Left ventricle myocardium inferior (tissue), 1 donor: ENCODE data around the gene VCAM1. TPM values are rescaled to one million over a fixed set of nuclear protein-coding genes. Genes with fewer than 3 reads are reported as not detected.

Experiments used
- DNase-seq: peaks from one replicate; pipeline ENCODE4 v3.0.0-alpha.2; 2020
- H3K27ac ChIP-seq: fragments of 200-600 bp; replicated peaks from 2 replicates; pipeline ENCODE4 v1.8.0; 2021
- H3K27me3 ChIP-seq: fragments of 200-600 bp; 2 replicates; pipeline ENCODE4 v1.8.0; 2021; ENCODE audit warnings: low read depth
- H3K36me3 ChIP-seq: fragments of 200-600 bp; 2 replicates; pipeline ENCODE4 v1.8.0; 2021
- H3K4me1 ChIP-seq: fragments of 200-600 bp; 2 replicates; pipeline ENCODE4 v1.8.0; 2021
- H3K4me3 ChIP-seq: fragments of 200-600 bp; 2 replicates; pipeline ENCODE4 v1.8.0; 2021; ENCODE audit warnings: mild to moderate bottlenecking, moderate library complexity
- H3K9me3 ChIP-seq: fragments of 200-600 bp; replicated peaks from 2 replicates; pipeline ENCODE4 v1.8.0; 2021
- CTCF ChIP-seq: fragments of 200-600 bp; IDR thresholded peaks from 2 replicates; pipeline ENCODE4 v1.8.0; 2021; ENCODE audit warnings: antibody characterized with exemption, mild to moderate bottlenecking, borderline replicate concordance
- intact Hi-C: fragments of 100-400 bp; cut with micrococcal nuclease; formaldehyde crosslinking; loops from one replicate; pipeline ENCODE4 v1.11.0; 2022
- total RNA-seq: library from RNA; stranded (reverse); fragmentation: NEBNext Ultra II Directional; extraction: Animal tissue kit (Norgen Biotek cat#: 25700); gene quantifications from one replicate; pipeline ENCODE4 v1.2.1, GENCODE V29; 2021
- donor health status: DM: no; HTN: yes; CAD: no; lungs with severe emphysema.

The VCAM1 gene
- total RNA-seq, 1 donor from 2014 or later: 4.0 TPM

- DNase-seq: no peak
- H3K27ac ChIP-seq: no peak overlapping the region
- TF ChIP-seq CTCF: no peak
- intact Hi-C loops: no loop called here
- no peak overlapping the region for H3K4me3 ChIP-seq
- peaks cover 8% of the 10 kb centered on the region for H3K4me1 ChIP-seq
- H3K27me3 ChIP-seq: no peaks in the 10 kb centered on the region
- no peaks in the 10 kb centered on the region for H3K9me3 ChIP-seq
- H3K36me3 ChIP-seq: no peaks in the 10 kb centered on the region
These were observed 47.8 kb downstream of the VCAM1 start for GRCh38 chr1:100767176-100767890.

- Histone ChIP-seq H3K9me3 (no peaks in the 10 kb centered on the region), H3K36me3 (no peaks in the 10 kb centered on the region), H3K27me3 (no peaks in the 10 kb centered on the region), H3K4me1 (peaks cover 8% of the 10 kb centered on the region), H3K27ac (no peak overlapping the region), H3K4me3 (no peak overlapping the region)
- intact Hi-C loops: no loop called here
- TF ChIP-seq CTCF: no peak
- no peak for DNase-seq
These were observed 49.8 kb downstream of the VCAM1 start for GRCh38 chr1:100769323-100769722.

- H3K9me3 ChIP-seq: no peaks in the 10 kb centered on the region
- H3K36me3 ChIP-seq: no peaks in the 10 kb centered on the region
- no peaks in the 10 kb centered on the region for H3K27me3 ChIP-seq
- H3K4me1 ChIP-seq: peaks cover 8% of the 10 kb centered on the region
- no peak overlapping the region for H3K4me3 ChIP-seq
- DNase-seq: no peak
- H3K27ac ChIP-seq: no peak overlapping the region
- intact Hi-C loops: no loop called here
- no peak for TF ChIP-seq CTCF
These were observed 50.5 kb downstream of the VCAM1 start for GRCh38 chr1:100769906-100770646.

- no peak for TF ChIP-seq CTCF
- DNase-seq: no peak
- no peaks in the 10 kb centered on the region for H3K9me3 ChIP-seq
- H3K4me3 ChIP-seq: no peak overlapping the region
- no peaks in the 10 kb centered on the region for H3K27me3 ChIP-seq
- intact Hi-C loops: no loop called here
- peaks cover 8% of the 10 kb centered on the region for H3K4me1 ChIP-seq
- no peak overlapping the region for H3K27ac ChIP-seq
- no peaks in the 10 kb centered on the region for H3K36me3 ChIP-seq
These were observed 53.9 kb downstream of the VCAM1 start for GRCh38 chr1:100773444-100773843.

- no peak for TF ChIP-seq CTCF
- Histone ChIP-seq H3K27ac (no peak overlapping the region), H3K27me3 (no peaks in the 10 kb centered on the region), H3K4me3 (no peak overlapping the region), H3K9me3 (no peaks in the 10 kb centered on the region), H3K36me3 (no peaks in the 10 kb centered on the region), H3K4me1 (peaks cover 8% of the 10 kb centered on the region)
- intact Hi-C loops: no loop called here
- no peak for DNase-seq
These were observed 54.8 kb downstream of the VCAM1 start for GRCh38 chr1:100774370-100774769.
